ENCODE results near the gene SAMD4B.
"Not testable (repeated sequence)": the region's sequence is repeated elsewhere in the genome, so short reads cannot be mapped to it uniquely, and the experiment has no call there.

The SAMD4B gene

GRCh38 chr19:39341719-39342604, at the start of gene SAMD4B:
TSS of gene SAMD4B (plus strand) at chr19:39342421. CDS start at chr19:39356894, 14,473 bp downstream.
- DNase-seq, result peak; percentile 99

- DNase-seq, result no peak
These were observed 48.8 kb upstream of the SAMD4B start for GRCh38 chr19:39293394-39293793.

- DNase-seq, result peak; percentile 16
These were observed 46.1 kb upstream of the SAMD4B start, which contains the start of gene IFNL1 for GRCh38 chr19:39296055-39296645. TSS of gene IFNL1 (plus strand) at chr19:39296407. CDS start at chr19:39296422, 15 bp downstream.

- DNase-seq, result no peak
These were observed 45.3 kb upstream of the SAMD4B start for GRCh38 chr19:39296906-39297305.

- DNase-seq, result peak; percentile 32
These were observed 44.1 kb upstream of the SAMD4B start for GRCh38 chr19:39297931-39298634.

- no peak for DNase-seq
These were observed 42.8 kb upstream of the SAMD4B start for GRCh38 chr19:39299404-39299803.

GRCh38 chr19:39299832-39300231, 42.4 kb upstream of the SAMD4B start:
- DNase-seq, result no peak

- DNase-seq, result no peak
These were observed 41.2 kb upstream of the SAMD4B start for GRCh38 chr19:39301021-39301420.

- no peak for DNase-seq
These were observed 40.7 kb upstream of the SAMD4B start for GRCh38 chr19:39301562-39301961.

- DNase-seq, result no peak
These were observed 38.6 kb upstream of the SAMD4B start for GRCh38 chr19:39303373-39304184.

- no peak for DNase-seq
These were observed 38.1 kb upstream of the SAMD4B start for GRCh38 chr19:39304185-39304513.

- DNase-seq, result no peak
These were observed 37.3 kb upstream of the SAMD4B start for GRCh38 chr19:39304701-39305571.

GRCh38 chr19:39306075-39306474, 36.1 kb upstream of the SAMD4B start:
- DNase-seq, result no peak

GRCh38 chr19:39307046-39307821, 35.0 kb upstream of the SAMD4B start:
- DNase-seq, result no peak

GRCh38 chr19:39307822-39308530, 34.2 kb upstream of the SAMD4B start:
- DNase-seq, result no peak

- no peak for DNase-seq
These were observed 33.5 kb upstream of the SAMD4B start for GRCh38 chr19:39308531-39309304.

GRCh38 chr19:39309305-39309670, 32.9 kb upstream of the SAMD4B start:
- not testable (repeated sequence) for DNase-seq

- DNase-seq, result no peak
These were observed 31.5 kb upstream of the SAMD4B start for GRCh38 chr19:39310558-39311311.

Data from stimulated activated CD4-positive, alpha-beta T cell treated with anti-CD3 and anti-CD28 coated beads, Interleukin-15, amount 100 ng/mL, for 24 hours (primary cell).